ENCODE data around the gene UQCR11. TPM values are rescaled to one million over a fixed set of nuclear protein-coding genes. Genes with fewer than 3 reads are reported as not detected.

UQCR11 gene
- total and polyA plus RNA-seq, 2 of the 8 experiments (the other 6 are each of a cell fraction or from before 2014, with no cell fraction given) = 162 to 171 TPM

GRCh38 chr19:1645299-1645698 lies 40.0 kb upstream of the UQCR11 start:
- Histone ChIP-seq H4K8ac (ENCODE audit: extremely low read depth, insufficient read depth, low read length) (no peak overlapping the region), H3K4me3 (ENCODE audit: extremely low read depth in 1 of 4, insufficient read depth in 2 of 4, low read depth in 3 of 4, low read length in 4 of 4) (no peak overlapping the region), H3K27me3 (replicated peaks in 1 of 4; ENCODE audit: control insufficient read depth in 3 of 4, extremely low read depth in 1 of 4, insufficient read depth in 3 of 4, low read length in 3 of 4) (no peaks in the 10 kb centered on the region), H2AFZ (ENCODE audit: low read length) (no peak overlapping the region), H3K14ac (ENCODE audit: insufficient read length) (no peak overlapping the region), H3K36me3 (ENCODE audit: control insufficient read depth in 2 of 4, insufficient read depth in 4 of 4, low read length in 3 of 4) (peaks cover 20 to 86% (median 62%) of the 10 kb centered on the region in 4 experiments), H3K4me2 (ENCODE audit: insufficient read depth in 1 of 2, low read depth in 2 of 2, low read length in 2 of 2) (no peak overlapping the region), H3K79me2 (ENCODE audit: control insufficient read depth in 1 of 2, insufficient read depth in 2 of 2, low read length in 2 of 2) (peaks cover 0 to 77% of the 10 kb centered on the region in 2 experiments; a peak in 3 of 4 replicates), H3K23ac (ENCODE audit: insufficient read length) (no peak overlapping the region), H3K4ac (replicated peaks; ENCODE audit: insufficient read length, low read depth, low read length) (no peak overlapping the region), H4K91ac (replicated peaks; ENCODE audit: insufficient read length, low read length) (no peak overlapping the region), H3K18ac (ENCODE audit: extremely low read depth, low read length) (no peak overlapping the region), H2AK5ac (ENCODE audit: low read depth, low read length) (no peak overlapping the region), H3K79me1 (ENCODE audit: low read depth, low read length) (peaks cover 31% of the 10 kb centered on the region), H2BK12ac (ENCODE audit: low read depth, low read length) (no peak overlapping the region), H3K27ac (ENCODE audit: low read depth, low read length) (no peak overlapping the region), H2BK15ac (ENCODE audit: low read length) (no peak overlapping the region), H4K5ac (ENCODE audit: insufficient read length, low read depth, low read length) (no peak overlapping the region), H3K9me3 (ENCODE audit: insufficient read depth in 2 of 2, low read depth in 1 of 2, low read length in 1 of 2) (no peaks in the 10 kb centered on the region), H4K20me1 (replicated peaks in 1 of 2; ENCODE audit: control insufficient read depth in 1 of 2, insufficient read depth in 2 of 2, low read length in 2 of 2) (peaks cover 26 to 36% of the 10 kb centered on the region in 2 experiments), H3K56ac (replicated peaks; ENCODE audit: insufficient read length, low read depth, low read length) (no peak overlapping the region), H3K4me1 (replicated peaks in 1 of 4; ENCODE audit: control insufficient read depth in 3 of 4, insufficient read depth in 4 of 4, low read length in 3 of 4) (peaks cover 0 to 20% (median 4%) of the 10 kb centered on the region in 4 experiments; a peak in 6 of 7 replicates), H2BK120ac (replicated peaks; ENCODE audit: low read depth, low read length) (no peak overlapping the region), H2BK5ac (ENCODE audit: low read depth, low read length) (no peak overlapping the region), H2BK20ac (ENCODE audit: low read length) (no peak overlapping the region), H3K23me2 (ENCODE audit: low read depth, low read length) (no peaks in the 10 kb centered on the region), H3K9ac (replicated peaks in 1 of 4; ENCODE audit: extremely low read depth in 1 of 4, low read depth in 3 of 4, low read length in 3 of 4) (no peak overlapping the region)
- DNase-seq (ENCODE audit: low read depth in 1 of 2, low spot score in 2 of 2) = no peak
- WGBS, 2 experiments (ENCODE audit: extremely low coverage in 1 of 2, insufficient coverage in 1 of 2, insufficient read length in 1 of 2, insufficient replicate concordance in 2 of 2, low coverage in 1 of 2, low lambda C conversion rate in 2 of 2, missing lambda C conversion rate in 1 of 2) = 88% methylated on average over 20 of the region's 23 CpGs; no CpG with 5 or more reads in 1 of the 2 experiments
- POLR2A ChIA-PET (ENCODE audit: partially characterized antibody) = interaction anchor here (0.8 to 5.8 kb wide), 5 partner anchors 10 to 35 kb away, joined by 3 to 25 read pairs (median 3); no protein-coding TSS in a partner anchor
- CTCF ChIA-PET (ENCODE audit: partially characterized antibody) = interaction anchor here (1.3 kb wide), 1 partner anchor 44 kb away, joined by 4 read pairs; no protein-coding TSS in a partner anchor
- no peak for FAIRE-seq
- TF ChIP-seq KDM4A (IDR thresholded peaks at IDR 0.05; ENCODE audit: low read depth, low read length, severe bottlenecking) = no peak
- no peak for TF ChIP-seq CBX8 (IDR thresholded peaks at IDR 0.05; ENCODE audit: borderline replicate concordance, low read depth, low read length)
